HepG2 (cell line): Measurements from ENCODE around the gene ABHD2. TPM values are rescaled to one million over a fixed set of nuclear protein-coding genes. Genes with fewer than 3 reads are reported as not detected.

Experiments
- ATAC-seq: fragments of 200-7000 bp; cut with Tn5 transposase; 3 replicates; pipeline ENCODE4 v1.9.1; 2020; ENCODE audit warnings: mild to moderate bottlenecking, moderate library complexity
- BruUV-seq: library from RNA; stranded (reverse); fragments of 400-500 nt; replicated peaks from 2 replicates; lab custom pipeline; 2021; lab: Mats Ljungman, UMichigan
- CTCF ChIA-PET: fragments of 300-600 bp; formaldehyde crosslinking; extraction: SDS; loops from one replicate; lab custom pipeline; 2021; ENCODE audit warnings: low total read pairs, inconsistent platforms, low intra/inter-chr PET ratio; lab: Yijun Ruan, JAX
- POLR2A ChIA-PET: fragments of 350-600 bp; sonication (Branson Sonifier 250); formaldehyde crosslinking; loops from one replicate; lab custom pipeline; 2020; ENCODE audit warnings: antibody characterized with exemption, inconsistent platforms; lab: Yijun Ruan, JAX
- DNase-seq: peaks from one replicate; pipeline ENCODE4 v3.0.0-alpha.2; 2015; ENCODE audit warnings: low spot score
- FAIRE-seq: peaks from 3 replicates; lab custom pipeline; 2011; peaks lifted over from hg19 to GRCh38; lab: Jason Lieb, UNC
- H2AFZ ChIP-seq: one replicate; pipeline ENCODE4 v1.6.1; 2011; ENCODE audit warnings: low read length, inconsistent platforms
- H3K27ac ChIP-seq: fragments of 300-600 bp; 3 replicates; pipeline ENCODE4 v1.8.0; 2011; ENCODE audit warnings: mixed run types, mild to moderate bottlenecking, mixed read lengths, low read length, inconsistent platforms; ENCODE audit not compliant: insufficient read depth; ENCODE audit errors: extremely low read length
- H3K27me3 ChIP-seq, 2 experiments: fragments of 200-600 bp in 1 of 2; 2 replicates in 1 of 2; 3 replicates in 1 of 2; pipeline versions ENCODE4 v1.6.0 to v1.8.0; 2011; ENCODE audit warnings: low read length in 2 of 2, mild to moderate bottlenecking in 2 of 2, moderate library complexity in 2 of 2, inconsistent platforms in 1 of 2; ENCODE audit not compliant: insufficient read depth in 2 of 2, control insufficient read depth in 1 of 2
- H3K36me3 ChIP-seq, 2 experiments: fragments of 200-600 bp in 1 of 2; replicated peaks in 1 of 2; 2 replicates in 1 of 2; 3 replicates in 1 of 2; pipeline versions ENCODE4 v1.5.1 to v1.8.0; 2011; ENCODE audit warnings: low read length in 2 of 2, inconsistent platforms in 1 of 2; ENCODE audit not compliant: insufficient read depth in 2 of 2, control insufficient read depth in 1 of 2
- H3K4me1 ChIP-seq: 2 replicates; pipeline ENCODE4 v1.5.1; 2012; ENCODE audit warnings: low read length, inconsistent platforms; ENCODE audit not compliant: insufficient read depth
- H3K4me2 ChIP-seq: 2 replicates; pipeline ENCODE4 v1.6.0; 2011; ENCODE audit warnings: low read depth, low read length, inconsistent platforms
- H3K4me3 ChIP-seq, 3 experiments: fragments of 200-600 bp in 1 of 3; sonication (generic), shearing (Covaris generic) in 1 of 3; replicated peaks in 1 of 3; 2 replicates each; pipeline ENCODE4 v1.5.1; 2011 to 2016; ENCODE audit warnings: low read length in 3 of 3, inconsistent platforms in 2 of 3, low read depth in 2 of 3, mild to moderate bottlenecking in 2 of 3, control low read depth in 1 of 3, mixed read lengths in 1 of 3; ENCODE audit not compliant: insufficient read depth in 1 of 3
- H3K79me2 ChIP-seq: one replicate; pipeline ENCODE4 v1.6.1; 2011; ENCODE audit warnings: low read length, inconsistent platforms; ENCODE audit not compliant: insufficient read depth
- H3K9ac ChIP-seq: 2 replicates; pipeline ENCODE4 v1.6.0; 2011; ENCODE audit warnings: mild to moderate bottlenecking, low read depth, low read length, inconsistent platforms; ENCODE audit not compliant: insufficient read depth
- H3K9me3 ChIP-seq: 2 replicates; pipeline ENCODE4 v1.5.1; 2012; ENCODE audit warnings: mild to moderate bottlenecking, low read length
- H4K20me1 ChIP-seq: 2 replicates; pipeline ENCODE4 v1.6.0; 2011; ENCODE audit warnings: inconsistent platforms, mild to moderate bottlenecking, low read length, moderate library complexity; ENCODE audit not compliant: insufficient read depth
- ATF7-NPFF ChIP-seq: sonication (generic); formaldehyde crosslinking; IDR thresholded peaks from 2 replicates; pipeline ENCODE4 v1.8.1; 2023; ENCODE audit warnings: mild to moderate bottlenecking, low read depth, missing genetic modification reagents, moderate library complexity
- HNRNPLL ChIP-seq: fragments of 200-400 bp; formaldehyde crosslinking; IDR thresholded peaks from 2 replicates; pipeline ENCODE4 v1.6.1; 2017; ENCODE audit warnings: mild to moderate bottlenecking, low read depth, low read length; ENCODE audit not compliant: poor library complexity, severe bottlenecking
- SRY ChIP-seq: sonication (generic); formaldehyde crosslinking; IDR thresholded peaks from 2 replicates; pipeline ENCODE4 v1.8.0; 2022; ENCODE audit warnings: mild to moderate bottlenecking, missing genetic modification reagents
- SSRP1 ChIP-seq: IDR thresholded peaks from 2 replicates; pipeline ENCODE4 v1.6.1; 2016; ENCODE audit warnings: control low read depth
- ZNF441 ChIP-seq: sonication (generic); formaldehyde crosslinking; IDR thresholded peaks from 2 replicates; pipeline ENCODE4 v1.7.0; 2021; ENCODE audit warnings: missing genetic modification reagents, borderline replicate concordance
- ZNF766 ChIP-seq: sonication (generic); formaldehyde crosslinking; IDR thresholded peaks from 2 replicates; pipeline ENCODE4 v1.5.0; 2020; ENCODE audit warnings: missing genetic modification reagents, borderline replicate concordance
- ZNF841 ChIP-seq: sonication (generic); formaldehyde crosslinking; IDR thresholded peaks from 2 replicates; pipeline ENCODE4 v1.8.1; 2023; ENCODE audit warnings: missing genetic modification reagents, borderline replicate concordance
- WGBS: methylation state at CpG from one replicate; pipeline ENCODE4 v1.1.6; 2017; ENCODE audit warnings: low lambda C conversion rate; 5-methylcytosine and 5-hydroxymethylcytosine counted together
- in situ Hi-C: cut with HindIII; loops from 2 replicates; pipeline ENCODE4 v1.10.0; 2017; ENCODE audit warnings: low pct_unique_long_range_greater_than_20kb; ENCODE audit not compliant: extremely low pct_ligation_motif_present
- intact Hi-C: fragments of 100-400 bp; cut with micrococcal nuclease; formaldehyde crosslinking; loops from one replicate; pipeline ENCODE4 v1.10.0; 2022; ENCODE audit not compliant: unreplicated experiment
- polyA plus RNA-seq, 8 experiments: library from polyadenylated mRNA; depleted of rRNA in 3 of 8; stranded (reverse) in 7 of 8; unstranded in 1 of 8; fragments of >200 nt; fragmentation: Illumina TruSeq in 4 of 8; extraction: Trizol in 4 of 8; gene quantifications; 2 replicates each; pipeline versions ENCODE4 v1.2.1 to v1.2.3, GENCODE V29; 2011 to 2016; ENCODE audit warnings: low read depth in 4 of 8, missing spikeins in 1 of 8, mixed read lengths in 1 of 8; ENCODE audit not compliant: insufficient read depth in 1 of 8
- total RNA-seq, 5 experiments: library from RNA; depleted of rRNA; stranded (reverse); fragments of >200 nt; fragmentation: Illumina TruSeq; extraction: Trizol; gene quantifications; 2 replicates each; pipeline ENCODE4 v1.2.3, GENCODE V29; 2016; ENCODE audit warnings: low read depth in 1 of 5
- TF ChIP-seq, protein P1 (sequence below): sonication (generic); formaldehyde crosslinking; IDR thresholded peaks from 2 replicates; pipeline ENCODE4 v1.9.0; 2021; ENCODE audit warnings: missing genetic modification reagents, borderline replicate concordance
- TF ChIP-seq, protein P2 (sequence below): sonication (generic); formaldehyde crosslinking; conservative IDR thresholded peaks from 2 replicates; pipeline ENCODE4 v1.4.0; 2020; ENCODE audit warnings: missing genetic modification reagents
- TF ChIP-seq, protein P3 (sequence below): sonication (generic); formaldehyde crosslinking; conservative IDR thresholded peaks from 2 replicates; pipeline ENCODE4 v1.4.0; 2020; ENCODE audit warnings: missing genetic modification reagents
- TF ChIP-seq, protein P4 (sequence below): IDR thresholded peaks from 2 replicates; pipeline ENCODE4 v1.6.1; 2012; ENCODE audit warnings: inconsistent platforms

ABHD2 gene
- total and polyA plus RNA-seq, 2 of the 13 experiments (the other 11 are each of a cell fraction or from before 2014, with no cell fraction given), result 14.8 to 22.4 TPM

DNA sequence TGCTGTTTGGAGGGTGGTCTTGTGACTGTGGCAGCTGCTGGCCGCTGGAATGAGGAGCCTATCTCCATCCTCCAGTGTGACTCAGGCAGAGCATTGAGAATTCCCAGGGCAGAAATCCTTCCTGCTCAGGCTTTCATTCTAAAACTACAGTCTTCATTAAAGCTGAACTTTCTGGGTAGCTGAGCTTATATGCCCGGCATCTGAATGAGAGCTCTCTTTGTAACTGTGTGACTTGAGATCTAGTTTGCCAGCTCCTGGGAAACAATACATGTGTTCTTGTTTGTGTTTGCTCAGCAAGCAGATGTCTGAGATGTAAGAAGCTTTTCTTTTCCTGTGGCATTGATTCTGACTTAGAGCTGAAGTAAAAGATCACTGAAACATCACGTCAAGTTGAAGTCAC is 110.7 kb downstream of the ABHD2 start (continued):
- TF ChIP-seq, protein P1, sequence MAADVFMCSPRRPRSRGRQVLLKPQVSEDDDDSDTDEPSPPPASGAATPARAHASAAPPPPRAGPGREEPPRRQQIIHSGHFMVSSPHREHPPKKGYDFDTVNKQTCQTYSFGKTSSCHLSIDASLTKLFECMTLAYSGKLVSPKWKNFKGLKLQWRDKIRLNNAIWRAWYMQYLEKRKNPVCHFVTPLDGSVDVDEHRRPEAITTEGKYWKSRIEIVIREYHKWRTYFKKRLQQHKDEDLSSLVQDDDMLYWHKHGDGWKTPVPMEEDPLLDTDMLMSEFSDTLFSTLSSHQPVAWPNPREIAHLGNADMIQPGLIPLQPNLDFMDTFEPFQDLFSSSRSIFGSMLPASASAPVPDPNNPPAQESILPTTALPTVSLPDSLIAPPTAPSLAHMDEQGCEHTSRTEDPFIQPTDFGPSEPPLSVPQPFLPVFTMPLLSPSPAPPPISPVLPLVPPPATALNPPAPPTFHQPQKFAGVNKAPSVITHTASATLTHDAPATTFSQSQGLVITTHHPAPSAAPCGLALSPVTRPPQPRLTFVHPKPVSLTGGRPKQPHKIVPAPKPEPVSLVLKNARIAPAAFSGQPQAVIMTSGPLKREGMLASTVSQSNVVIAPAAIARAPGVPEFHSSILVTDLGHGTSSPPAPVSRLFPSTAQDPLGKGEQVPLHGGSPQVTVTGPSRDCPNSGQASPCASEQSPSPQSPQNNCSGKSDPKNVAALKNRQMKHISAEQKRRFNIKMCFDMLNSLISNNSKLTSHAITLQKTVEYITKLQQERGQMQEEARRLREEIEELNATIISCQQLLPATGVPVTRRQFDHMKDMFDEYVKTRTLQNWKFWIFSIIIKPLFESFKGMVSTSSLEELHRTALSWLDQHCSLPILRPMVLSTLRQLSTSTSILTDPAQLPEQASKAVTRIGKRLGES (CRISPR knock-in tag), result no peak
- TF ChIP-seq ATF7-NPFF (CRISPR knock-in tag), result no peak
- TF ChIP-seq, protein P2, sequence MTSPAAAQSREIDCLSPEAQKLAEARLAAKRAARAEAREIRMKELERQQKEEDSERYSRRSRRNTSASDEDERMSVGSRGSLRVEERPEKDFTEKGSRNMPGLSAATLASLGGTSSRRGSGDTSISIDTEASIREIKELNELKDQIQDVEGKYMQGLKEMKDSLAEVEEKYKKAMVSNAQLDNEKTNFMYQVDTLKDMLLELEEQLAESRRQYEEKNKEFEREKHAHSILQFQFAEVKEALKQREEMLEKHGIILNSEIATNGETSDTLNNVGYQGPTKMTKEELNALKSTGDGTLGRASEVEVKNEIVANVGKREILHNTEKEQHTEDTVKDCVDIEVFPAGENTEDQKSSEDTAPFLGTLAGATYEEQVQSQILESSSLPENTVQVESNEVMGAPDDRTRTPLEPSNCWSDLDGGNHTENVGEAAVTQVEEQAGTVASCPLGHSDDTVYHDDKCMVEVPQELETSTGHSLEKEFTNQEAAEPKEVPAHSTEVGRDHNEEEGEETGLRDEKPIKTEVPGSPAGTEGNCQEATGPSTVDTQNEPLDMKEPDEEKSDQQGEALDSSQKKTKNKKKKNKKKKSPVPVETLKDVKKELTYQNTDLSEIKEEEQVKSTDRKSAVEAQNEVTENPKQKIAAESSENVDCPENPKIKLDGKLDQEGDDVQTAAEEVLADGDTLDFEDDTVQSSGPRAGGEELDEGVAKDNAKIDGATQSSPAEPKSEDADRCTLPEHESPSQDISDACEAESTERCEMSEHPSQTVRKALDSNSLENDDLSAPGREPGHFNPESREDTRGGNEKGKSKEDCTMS (CRISPR knock-in tag), result no peak
- TF ChIP-seq, protein P3, sequence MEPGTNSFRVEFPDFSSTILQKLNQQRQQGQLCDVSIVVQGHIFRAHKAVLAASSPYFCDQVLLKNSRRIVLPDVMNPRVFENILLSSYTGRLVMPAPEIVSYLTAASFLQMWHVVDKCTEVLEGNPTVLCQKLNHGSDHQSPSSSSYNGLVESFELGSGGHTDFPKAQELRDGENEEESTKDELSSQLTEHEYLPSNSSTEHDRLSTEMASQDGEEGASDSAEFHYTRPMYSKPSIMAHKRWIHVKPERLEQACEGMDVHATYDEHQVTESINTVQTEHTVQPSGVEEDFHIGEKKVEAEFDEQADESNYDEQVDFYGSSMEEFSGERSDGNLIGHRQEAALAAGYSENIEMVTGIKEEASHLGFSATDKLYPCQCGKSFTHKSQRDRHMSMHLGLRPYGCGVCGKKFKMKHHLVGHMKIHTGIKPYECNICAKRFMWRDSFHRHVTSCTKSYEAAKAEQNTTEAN (CRISPR knock-in tag), result no peak
- TF ChIP-seq SSRP1 (CRISPR knock-in tag), result no peak

DNA sequence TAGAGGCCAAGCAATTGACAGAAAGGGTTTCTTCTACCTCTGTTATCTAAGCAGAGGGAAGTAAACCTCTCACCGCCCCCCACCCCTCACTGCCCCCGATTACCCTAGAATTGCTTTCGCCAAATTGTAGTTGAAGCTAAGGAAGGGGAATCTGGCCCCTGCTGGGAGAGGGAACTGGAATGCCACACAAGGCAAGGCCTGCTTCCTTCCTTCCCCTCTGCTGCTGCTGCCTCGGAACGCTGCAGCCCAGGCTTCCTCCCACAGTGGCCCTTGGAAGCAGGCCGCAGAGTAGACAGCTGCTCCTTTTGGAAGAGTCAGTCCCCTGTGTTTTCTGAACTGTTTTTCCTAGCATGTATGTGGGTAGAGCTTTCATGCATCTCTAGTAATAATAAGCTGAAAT is 111.5 kb downstream of the ABHD2 start:
- Histone ChIP-seq H3K36me3 (peaks cover 2 to 10% of the 10 kb centered on the region in 2 experiments; a peak in 1 of 5 replicates), H3K9me3 (no peaks in the 10 kb centered on the region), H3K27me3 (no peaks in the 10 kb centered on the region), H3K9ac (no peak overlapping the region), H3K4me3 (no peak overlapping the region), H4K20me1 (no peaks in the 10 kb centered on the region), H3K27ac (no peak overlapping the region), H3K4me1 (peaks cover 52% of the 10 kb centered on the region), H3K79me2 (no peaks in the 10 kb centered on the region), H3K4me2 (no peak overlapping the region), H2AFZ (no peak overlapping the region)
- BruUV-seq, result no TSS peak
- DNase-seq (no peak), FAIRE-seq (no peak), ATAC-seq (no peak)
- POLR2A ChIA-PET, result no interaction called here
- in situ Hi-C loops (loop anchor here (10.0 kb wide), 1 partner anchor 95 kb away; no protein-coding TSS in a partner anchor), intact Hi-C loops (loop anchor here (10.0 kb wide), 1 partner anchor 105 kb away; no protein-coding TSS in a partner anchor)
- WGBS, result 96% methylated on average over 6 of the region's 6 CpGs
- CTCF ChIA-PET, result no interaction called here
- TF ChIP-seq, protein P4, sequence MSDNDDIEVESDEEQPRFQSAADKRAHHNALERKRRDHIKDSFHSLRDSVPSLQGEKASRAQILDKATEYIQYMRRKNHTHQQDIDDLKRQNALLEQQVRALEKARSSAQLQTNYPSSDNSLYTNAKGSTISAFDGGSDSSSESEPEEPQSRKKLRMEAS, result no peak
- TF ChIP-seq ZNF441 (CRISPR knock-in tag), result no peak
- TF ChIP-seq SRY, result no peak
- TF ChIP-seq, protein P2 (CRISPR knock-in tag), result no peak
- no peak for TF ChIP-seq ZNF766
- TF ChIP-seq HNRNPLL, result no peak
- TF ChIP-seq, protein P3 (CRISPR knock-in tag), result no peak
- TF ChIP-seq ZNF841 (CRISPR knock-in tag), result no peak
